Osteoblast (primary cell): ENCODE data around the gene POLR1E. TPM values are rescaled to one million over a fixed set of nuclear protein-coding genes. Genes with fewer than 3 reads are reported as not detected.

Experiments used
- DNase-seq: peaks from one replicate; pipeline ENCODE4 v3.0.0; 2011; ENCODE audit warnings: low spot score, mixed read lengths; ENCODE audit not compliant: insufficient read length; ENCODE audit errors: missing footprints
- H2AFZ ChIP-seq: 2 replicates; pipeline ENCODE4 v1.6.0; 2011; ENCODE audit warnings: mild to moderate bottlenecking, low read length
- H3K27ac ChIP-seq: 2 replicates; pipeline ENCODE4 v1.5.1; 2011; ENCODE audit warnings: mild to moderate bottlenecking, low read depth, low read length, moderate library complexity
- H3K27me3 ChIP-seq: 2 replicates; pipeline ENCODE4 v1.6.0; 2012; ENCODE audit warnings: mild to moderate bottlenecking, control low read depth, inconsistent platforms, low read length, moderate library complexity; ENCODE audit not compliant: insufficient read depth
- H3K36me3 ChIP-seq: 2 replicates; pipeline ENCODE4 v1.5.1; 2011; ENCODE audit warnings: mild to moderate bottlenecking, low read length, control low read depth, moderate library complexity; ENCODE audit not compliant: insufficient read depth
- H3K4me1 ChIP-seq: 2 replicates; pipeline ENCODE4 v1.5.1; 2011; ENCODE audit warnings: mild to moderate bottlenecking, low read length, control low read depth, moderate library complexity; ENCODE audit not compliant: insufficient read depth
- H3K4me2 ChIP-seq: 2 replicates; pipeline ENCODE4 v1.6.0; 2011; ENCODE audit warnings: mild to moderate bottlenecking, low read length; ENCODE audit not compliant: insufficient read depth
- H3K4me3 ChIP-seq: fragments of 200-600 bp; sonication (generic); 3 replicates; pipeline ENCODE4 v1.5.1; 2012; ENCODE audit warnings: mild to moderate bottlenecking, low read length, inconsistent platforms; ENCODE audit not compliant: insufficient read depth
- H3K79me2 ChIP-seq: 2 replicates; pipeline ENCODE4 v1.6.0; 2012; ENCODE audit warnings: mild to moderate bottlenecking, low read length, control low read depth, inconsistent platforms; ENCODE audit not compliant: insufficient read depth
- H3K9me3 ChIP-seq: 2 replicates; pipeline ENCODE4 v1.5.1; 2011; ENCODE audit warnings: low read depth, low read length, control low read depth
- H4K20me1 ChIP-seq: 2 replicates; pipeline ENCODE4 v1.6.0; 2012; ENCODE audit warnings: mild to moderate bottlenecking, low read length, control low read depth; ENCODE audit not compliant: insufficient read depth
- CTCF ChIP-seq: IDR thresholded peaks from 2 replicates; pipeline ENCODE4 v1.5.1; 2011; ENCODE audit warnings: mild to moderate bottlenecking, low read depth, low read length, moderate library complexity; ENCODE audit errors: extremely low read depth
- total RNA-seq: library from RNA; depleted of rRNA; stranded (reverse); fragments of >200 nt; gene quantifications from 2 replicates; pipeline ENCODE4 v1.2.3, GENCODE V29; 2012

POLR1E gene
- total RNA-seq, 1 donor: 33.3 TPM

- H3K27ac ChIP-seq: no peak overlapping the region
- DNase-seq: no peak
- H4K20me1 ChIP-seq: no peaks in the 10 kb centered on the region
- no peaks in the 10 kb centered on the region for H3K9me3 ChIP-seq
- H3K4me3 ChIP-seq: no peak overlapping the region
- H3K4me1 ChIP-seq: no peaks in the 10 kb centered on the region
- TF ChIP-seq CTCF: no peak
- no peaks in the 10 kb centered on the region for H3K79me2 ChIP-seq
- H3K36me3 ChIP-seq: peaks cover 40% of the 10 kb centered on the region
- no peaks in the 10 kb centered on the region for H3K27me3 ChIP-seq
- no peak overlapping the region for H2AFZ ChIP-seq
- no peak overlapping the region for H3K4me2 ChIP-seq
These were observed 37.2 kb downstream of the POLR1E start for GRCh38 chr9:37522971-37523370.

GRCh38 chr9:37523916-37524315, 38.2 kb downstream of the POLR1E start:
- H3K36me3 ChIP-seq: peaks cover 35% of the 10 kb centered on the region

GRCh38 chr9:37528652-37529471, 43.1 kb downstream of the POLR1E start:
- Histone ChIP-seq H3K27ac (peak overlapping the region; percentile 51), H3K4me1 (peaks cover 7% of the 10 kb centered on the region), H4K20me1 (no peaks in the 10 kb centered on the region), H3K9me3 (no peaks in the 10 kb centered on the region), H3K4me3 (no peak overlapping the region), H3K36me3 (peaks cover 16% of the 10 kb centered on the region), H3K27me3 (no peaks in the 10 kb centered on the region), H3K4me2 (peak overlapping the region; percentile 34), H2AFZ (peak overlapping the region; percentile 26), H3K79me2 (no peaks in the 10 kb centered on the region)
- TF ChIP-seq CTCF: no peak
- peak; percentile 59 for DNase-seq

More at GRCh38 chr9:37523916-37524315, 38.2 kb downstream of the POLR1E start:
- no peak for TF ChIP-seq CTCF
- no peaks in the 10 kb centered on the region for H3K79me2 ChIP-seq
- no peak overlapping the region for H3K4me3 ChIP-seq
- no peak overlapping the region for H2AFZ ChIP-seq
- no peak overlapping the region for H3K27ac ChIP-seq
- DNase-seq: peak; percentile 34
- H3K4me2 ChIP-seq: no peak overlapping the region
- H3K27me3 ChIP-seq: no peaks in the 10 kb centered on the region
- H3K9me3 ChIP-seq: no peaks in the 10 kb centered on the region
- H4K20me1 ChIP-seq: no peaks in the 10 kb centered on the region
- H3K4me1 ChIP-seq: peaks cover 5% of the 10 kb centered on the region

GRCh38 chr9:37531699-37532098, 46.0 kb downstream of the POLR1E start:
- Histone ChIP-seq H4K20me1 (no peaks in the 10 kb centered on the region), H3K9me3 (no peaks in the 10 kb centered on the region), H3K79me2 (no peaks in the 10 kb centered on the region), H3K27me3 (no peaks in the 10 kb centered on the region), H2AFZ (no peak overlapping the region), H3K4me3 (no peak overlapping the region), H3K27ac (no peak overlapping the region), H3K4me1 (peaks cover 7% of the 10 kb centered on the region), H3K36me3 (peaks cover 4% of the 10 kb centered on the region), H3K4me2 (no peak overlapping the region)
- peak; percentile 39 for DNase-seq
- no peak for TF ChIP-seq CTCF
